ENCODE data around the gene ASB6.
"Not testable (repeated sequence)": the region's sequence is repeated elsewhere in the genome, so short reads cannot be mapped to it uniquely, and the experiment has no call there.

The ASB6 gene

DNA sequence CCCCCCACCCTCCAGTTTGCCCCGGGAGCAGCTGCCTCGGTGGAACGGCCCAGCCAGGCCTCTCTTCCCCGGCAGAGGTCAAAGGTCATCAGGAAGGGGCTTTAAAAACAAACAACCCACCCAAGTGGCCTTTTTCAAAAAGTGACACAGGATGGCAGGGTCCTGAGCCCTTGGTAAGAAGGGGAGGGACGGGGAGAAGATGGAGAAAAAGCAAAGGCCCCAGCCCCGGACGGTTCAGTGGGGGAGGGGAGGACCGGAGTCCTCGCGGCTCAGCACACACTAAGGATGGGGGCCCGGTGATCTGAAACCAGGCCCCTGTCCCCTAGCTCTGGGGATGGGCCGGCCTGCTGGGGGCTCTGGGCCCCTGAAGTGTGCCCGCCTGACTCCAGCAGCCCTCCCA lies 24.6 kb upstream of the ASB6 start:
- no peak overlapping the region for H3K4me3 ChIP-seq (ENCODE audit: low read depth, low read length)
- no peaks in the 10 kb centered on the region for H3K36me3 ChIP-seq (ENCODE audit: control insufficient read depth, insufficient read depth, low read length)
- H3K4me2 ChIP-seq (ENCODE audit: low read length): no peak overlapping the region
- no peak overlapping the region for H3K9ac ChIP-seq
- H3K79me2 ChIP-seq: no peaks in the 10 kb centered on the region
- H3K9me3 ChIP-seq (ENCODE audit: control insufficient read depth, low read length): no peaks in the 10 kb centered on the region
- H2AFZ ChIP-seq: no peak overlapping the region
- H3K27ac ChIP-seq: no peak overlapping the region
- TF ChIP-seq, protein P1, sequence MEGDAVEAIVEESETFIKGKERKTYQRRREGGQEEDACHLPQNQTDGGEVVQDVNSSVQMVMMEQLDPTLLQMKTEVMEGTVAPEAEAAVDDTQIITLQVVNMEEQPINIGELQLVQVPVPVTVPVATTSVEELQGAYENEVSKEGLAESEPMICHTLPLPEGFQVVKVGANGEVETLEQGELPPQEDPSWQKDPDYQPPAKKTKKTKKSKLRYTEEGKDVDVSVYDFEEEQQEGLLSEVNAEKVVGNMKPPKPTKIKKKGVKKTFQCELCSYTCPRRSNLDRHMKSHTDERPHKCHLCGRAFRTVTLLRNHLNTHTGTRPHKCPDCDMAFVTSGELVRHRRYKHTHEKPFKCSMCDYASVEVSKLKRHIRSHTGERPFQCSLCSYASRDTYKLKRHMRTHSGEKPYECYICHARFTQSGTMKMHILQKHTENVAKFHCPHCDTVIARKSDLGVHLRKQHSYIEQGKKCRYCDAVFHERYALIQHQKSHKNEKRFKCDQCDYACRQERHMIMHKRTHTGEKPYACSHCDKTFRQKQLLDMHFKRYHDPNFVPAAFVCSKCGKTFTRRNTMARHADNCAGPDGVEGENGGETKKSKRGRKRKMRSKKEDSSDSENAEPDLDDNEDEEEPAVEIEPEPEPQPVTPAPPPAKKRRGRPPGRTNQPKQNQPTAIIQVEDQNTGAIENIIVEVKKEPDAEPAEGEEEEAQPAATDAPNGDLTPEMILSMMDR (IDR thresholded peaks at IDR 0.05): no peak
- H3K27me3 ChIP-seq (ENCODE audit: control insufficient read depth, insufficient read depth, low read length): no peaks in the 10 kb centered on the region
- H3K4me1 ChIP-seq: no peaks in the 10 kb centered on the region

- TF ChIP-seq, protein P1 (IDR thresholded peaks at IDR 0.05): no peak
- H3K79me2 ChIP-seq: no peaks in the 10 kb centered on the region
- H3K9me3 ChIP-seq (ENCODE audit: control insufficient read depth, low read length): no peaks in the 10 kb centered on the region
- no peak overlapping the region for H3K4me2 ChIP-seq (ENCODE audit: low read length)
- no peaks in the 10 kb centered on the region for H3K4me1 ChIP-seq
- no peaks in the 10 kb centered on the region for H3K36me3 ChIP-seq (ENCODE audit: control insufficient read depth, insufficient read depth, low read length)
- no peaks in the 10 kb centered on the region for H3K27me3 ChIP-seq (ENCODE audit: control insufficient read depth, insufficient read depth, low read length)
- no peak overlapping the region for H2AFZ ChIP-seq
- no peak overlapping the region for H3K4me3 ChIP-seq (ENCODE audit: low read depth, low read length)
- no peak overlapping the region for H3K9ac ChIP-seq
- no peak overlapping the region for H3K27ac ChIP-seq
Measured at GRCh38 chr9:129665814-129666520, 24.0 kb upstream of the ASB6 start.

- H3K79me2 ChIP-seq: no peaks in the 10 kb centered on the region
- H3K9ac ChIP-seq: no peak within 1 kb of the TSS
- H3K4me1 ChIP-seq: no peaks in the 10 kb centered on the region
Measured at GRCh38 chr9:129665389-129665775, 23.4 kb upstream of the ASB6 start, which contains the start of gene PRRX2. Gene PRRX2, plus strand, starts transcription at chr9:129665647. Its CDS starts 221 bp downstream, at chr9:129665868.

GRCh38 chr9:129664746-129665388 lies 22.9 kb upstream of the ASB6 start:
- Histone ChIP-seq H3K36me3 (ENCODE audit: control insufficient read depth, insufficient read depth, low read length) (no peaks in the 10 kb centered on the region), H3K79me2 (no peaks in the 10 kb centered on the region), H3K4me2 (ENCODE audit: low read length) (peak overlapping the region; percentile 72), H3K27me3 (ENCODE audit: control insufficient read depth, insufficient read depth, low read length) (no peaks in the 10 kb centered on the region), H2AFZ (peak overlapping the region; percentile 56), H3K9me3 (ENCODE audit: control insufficient read depth, low read length) (no peaks in the 10 kb centered on the region), H3K9ac (no peak overlapping the region), H3K4me1 (no peaks in the 10 kb centered on the region), H3K27ac (no peak overlapping the region), H3K4me3 (ENCODE audit: low read depth, low read length) (peak overlapping the region; percentile 45)
- TF ChIP-seq, protein P1 (IDR thresholded peaks at IDR 0.05): no peak

More at GRCh38 chr9:129665389-129665775, 23.4 kb upstream of the ASB6 start, which contains the start of gene PRRX2:
- TF ChIP-seq, protein P1 (IDR thresholded peaks at IDR 0.05): no peak
- Histone ChIP-seq H3K27me3 (ENCODE audit: control insufficient read depth, insufficient read depth, low read length) (no peaks in the 10 kb centered on the region), H3K4me3 (ENCODE audit: low read depth, low read length) (peak within 1 kb of the TSS; percentile 45), H3K4me2 (ENCODE audit: low read length) (peak within 1 kb of the TSS; percentile 72), H3K27ac (no peak within 1 kb of the TSS), H2AFZ (peak within 1 kb of the TSS; percentile 56), H3K9me3 (ENCODE audit: control insufficient read depth, low read length) (no peaks in the 10 kb centered on the region), H3K36me3 (ENCODE audit: control insufficient read depth, insufficient read depth, low read length) (no peaks in the 10 kb centered on the region)

DNA sequence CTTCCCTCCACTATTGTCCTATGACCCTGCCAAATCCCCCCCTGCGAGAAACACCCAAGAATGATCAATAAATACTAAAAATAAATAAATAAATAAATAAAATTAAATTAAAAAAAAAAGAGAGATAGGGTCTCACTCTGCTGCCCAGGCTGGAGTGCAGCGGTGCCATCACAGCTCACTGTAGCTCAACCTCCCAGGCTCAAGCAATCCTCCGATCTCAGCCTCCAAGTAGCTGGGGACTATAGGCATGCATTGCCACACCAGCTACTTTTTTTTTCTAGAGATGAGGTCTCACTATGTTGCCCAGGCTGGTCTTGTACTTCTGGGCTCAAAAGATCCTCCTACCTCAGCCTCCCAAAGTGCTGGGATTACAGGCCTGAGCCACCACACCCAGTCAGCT lies 20.3 kb upstream of the ASB6 start:
- H3K79me2 ChIP-seq; H2AFZ ChIP-seq; H3K36me3 ChIP-seq (ENCODE audit: control insufficient read depth, insufficient read depth, low read length); H3K4me2 ChIP-seq (ENCODE audit: low read length); H3K27ac ChIP-seq; H3K9me3 ChIP-seq (ENCODE audit: control insufficient read depth, low read length); H3K4me1 ChIP-seq; H3K9ac ChIP-seq; H3K4me3 ChIP-seq (ENCODE audit: low read depth, low read length); H3K27me3 ChIP-seq (ENCODE audit: control insufficient read depth, insufficient read depth, low read length): not testable (repeated sequence)

All from parathyroid adenoma (tissue), 2 donors.